Measurements from ENCODE around the gene TMEM100. TPM values are rescaled to one million over a fixed set of nuclear protein-coding genes. Genes with fewer than 3 reads are reported as not detected.

Gene TMEM100
- polyA plus RNA-seq, 1 of the 3 experiments (the other 2 are of a cell fraction), result 1.7 TPM

- Histone ChIP-seq H3K9me3 (no peaks in the 10 kb centered on the region), H3K27me3 (ENCODE audit: insufficient read depth) (peaks cover 7% of the 10 kb centered on the region; the same call in 1 of the 2 replicates), H3K9ac (no peak overlapping the region), H3K4me3 (ENCODE audit: low read depth in 2 of 2, low read length in 1 of 2) (no peak overlapping the region), H3K4me1 (ENCODE audit: control insufficient read depth in 1 of 2, insufficient read depth in 2 of 2, low read depth in 1 of 2, low read length in 1 of 2) (peaks cover 0 to 18% of the 10 kb centered on the region in 2 experiments; a peak in 2 of 4 replicates), H3F3A (replicated peaks; ENCODE audit: insufficient read depth) (no peaks in the 10 kb centered on the region), H3K9me2 (no peaks in the 10 kb centered on the region), H3K4me2 (no peak overlapping the region), H4K20me1 (ENCODE audit: insufficient read depth) (no peaks in the 10 kb centered on the region), H3K79me2 (ENCODE audit: insufficient read depth) (no peaks in the 10 kb centered on the region), H3K27ac (ENCODE audit: low read depth in 2 of 2, low read length in 1 of 2) (no peak overlapping the region), H3K36me3 (replicated peaks in 1 of 2; ENCODE audit: control insufficient read depth in 1 of 2, insufficient read depth in 2 of 2, low read length in 1 of 2) (no peaks in the 10 kb centered on the region), H2AFZ (ENCODE audit: low read depth) (no peak overlapping the region)
- CTCF ChIA-PET, result interaction anchor here (0.9 to 4.6 kb wide), 8 partner anchors 9 to 183 kb away, joined by 3 to 42 read pairs (median 5); partner anchors contain the start of gene PCTP
- DNase-seq, result no peak
- 74% methylated on average over 7 of the region's 7 CpGs for WGBS (ENCODE audit: low lambda C conversion rate)
- no peak for TF ChIP-seq EP300 (IDR thresholded peaks at IDR 0.05; ENCODE audit: borderline replicate concordance in 1 of 2, low read depth in 1 of 2, low read length in 1 of 2)
- TF ChIP-seq FOSL2 (IDR thresholded peaks at IDR 0.05; ENCODE audit: borderline replicate concordance, low read depth), result no peak
- no peak for TF ChIP-seq SIN3A (IDR thresholded peaks at IDR 0.05; ENCODE audit: borderline replicate concordance, low read depth, low read length)
- no peak for TF ChIP-seq FOXM1 (IDR thresholded peaks at IDR 0.05; ENCODE audit: low read depth)
- no peak for TF ChIP-seq REST (IDR thresholded peaks at IDR 0.05; ENCODE audit: low read depth, low read length)
- no peak for TF ChIP-seq RXRA (IDR thresholded peaks at IDR 0.05; ENCODE audit: borderline replicate concordance, low read depth)
- TF ChIP-seq CHD2 (IDR thresholded peaks at IDR 0.05; ENCODE audit: low read length, partially characterized antibody), result no peak
- TF ChIP-seq JUND (IDR thresholded peaks at IDR 0.05), result no peak
- TF ChIP-seq USF2 (IDR thresholded peaks at IDR 0.05; ENCODE audit: borderline replicate concordance, low read depth, low read length), result no peak
- no peak for TF ChIP-seq POLR2AphosphoS5 (IDR thresholded peaks at IDR 0.05; ENCODE audit: low read depth, low read length)
- TF ChIP-seq IRF3 (IDR thresholded peaks at IDR 0.05; ENCODE audit: low read depth, low read length), result no peak
- no peak for TF ChIP-seq RCOR1 (IDR thresholded peaks at IDR 0.05; ENCODE audit: low read length)
- no peak for TF ChIP-seq USF1 (IDR thresholded peaks at IDR 0.05; ENCODE audit: borderline replicate concordance, low read depth)
- no peak for TF ChIP-seq NFIC (IDR thresholded peaks at IDR 0.05; ENCODE audit: borderline replicate concordance)
- TF ChIP-seq PBX3 (IDR thresholded peaks at IDR 0.05), result no peak
- TF ChIP-seq ELF1 (IDR thresholded peaks at IDR 0.05), result no peak
- no peak for TF ChIP-seq NRF1 (IDR thresholded peaks at IDR 0.05; ENCODE audit: low read depth, low read length)
- POLR2A ChIA-PET, result no interaction called here
Measured at GRCh38 chr17:55709440-55709839, 13.2 kb downstream of the TMEM100 start.

Measured in SK-N-SH (cell line).